Measurements from ENCODE around the gene OTOF. TPM values are rescaled to one million over a fixed set of nuclear protein-coding genes. Genes with fewer than 3 reads are reported as not detected.

Gene OTOF
- total RNA-seq, 8 experiments from 2014 or later, result 0.05 to 0.61 (median 0.31) TPM; not detected in 1

- in situ Hi-C loops (cut with MboI; ENCODE audit: low pct_unique_long_range_greater_than_20kb in 2 of 9, low sequenced_read_pairs in 9 of 9, unreplicated experiment in 9 of 9), result loop anchor here in 1 of 9 experiments (25.0 kb wide), 1 partner anchor 221 kb away; the partner anchor contains the start of genes HADHA and HADHB
- 76 to 91% (median 84%) methylated on average over 3 to 7 of the region's 19 CpGs; no CpG with 5 or more reads in 7 of the 10 experiments for WGBS, 10 experiments
- ATAC-seq (replicated peaks in 6 of 8), result peak in 1 of 8 experiments; percentile 4
- Histone ChIP-seq H3K27ac (peak overlapping the region in 1 of 2 donors; percentile 12), H3K4me3 (no peak overlapping the region), H3K4me1 (replicated peaks in 1 of 2) (peaks cover 15 to 18% of the 10 kb centered on the region in 2 donors)
Measured at GRCh38 chr2:26457695-26458364, 20.1 kb downstream of the OTOF start.

GRCh38 chr2:26457251-26457666 is 20.7 kb downstream of the OTOF start:
- H3K4me1 ChIP-seq (replicated peaks in 1 of 2), result peaks cover 10 to 18% of the 10 kb centered on the region in 2 donors
- in situ Hi-C loops (cut with MboI; ENCODE audit: low pct_unique_long_range_greater_than_20kb in 2 of 9, low sequenced_read_pairs in 9 of 9, unreplicated experiment in 9 of 9), result loop anchor here in 1 of 9 experiments (25.0 kb wide), 1 partner anchor 220 kb away; the partner anchor contains the start of genes HADHA and HADHB
- H3K4me3 ChIP-seq, result no peak overlapping the region
- H3K27ac ChIP-seq, result peak overlapping the region in 1 of 2 donors; percentile 12
- peak in 7 of 8 experiments; percentile 23 to 84 (median 75) for ATAC-seq (replicated peaks in 6 of 8)
- 47 to 60% (median 60%) methylated on average over 1 to 3 of the region's 11 CpGs; no CpG with 5 or more reads in 7 of the 10 experiments for WGBS, 10 experiments

GRCh38 chr2:26456440-26457250 is 21.3 kb downstream of the OTOF start:
- Histone ChIP-seq H3K4me1 (replicated peaks in 1 of 2) (peaks cover 7 to 14% of the 10 kb centered on the region in 2 donors), H3K4me3 (no peak overlapping the region), H3K27ac (peak overlapping the region in 1 of 2 donors; percentile 12)
- ATAC-seq (replicated peaks in 6 of 8), result peak in 5 of 8 experiments; percentile 5 to 73 (median 55)
- WGBS, 10 experiments, result 57 to 93% (median 80%) methylated on average over 1 to 6 of the region's 10 CpGs; no CpG with 5 or more reads in 5 of the 10 experiments
- in situ Hi-C loops (cut with MboI; ENCODE audit: low pct_unique_long_range_greater_than_20kb in 2 of 9, low sequenced_read_pairs in 9 of 9, unreplicated experiment in 9 of 9), result loop anchor here in 1 of 9 experiments (25.0 kb wide), 1 partner anchor 219 kb away; the partner anchor contains the start of genes HADHA and HADHB

GRCh38 chr2:26455670-26456439 is 22.1 kb downstream of the OTOF start:
- no peak overlapping the region for H3K27ac ChIP-seq
- no peak for ATAC-seq (replicated peaks in 6 of 8)
- no peak overlapping the region for H3K4me3 ChIP-seq
- 20 to 85% (median 80%) methylated on average over 1 to 10 of the region's 18 CpGs; no CpG with 5 or more reads in 3 of the 10 experiments for WGBS, 10 experiments
- H3K4me1 ChIP-seq (replicated peaks in 1 of 2), result peaks cover 7 to 14% of the 10 kb centered on the region in 2 donors
- in situ Hi-C loops (cut with MboI; ENCODE audit: low pct_unique_long_range_greater_than_20kb in 2 of 9, low sequenced_read_pairs in 9 of 9, unreplicated experiment in 9 of 9), result loop anchor here in 1 of 9 experiments (25.0 kb wide), 1 partner anchor 219 kb away; the partner anchor contains the start of genes HADHA and HADHB

GRCh38 chr2:26455037-26455669 is 22.8 kb downstream of the OTOF start:
- Histone ChIP-seq H3K27ac (no peak overlapping the region), H3K4me1 (replicated peaks in 1 of 2) (peaks cover 7 to 14% of the 10 kb centered on the region in 2 donors), H3K4me3 (no peak overlapping the region)
- no peak for ATAC-seq (replicated peaks in 6 of 8)
- in situ Hi-C loops (cut with MboI; ENCODE audit: low pct_unique_long_range_greater_than_20kb in 2 of 9, low sequenced_read_pairs in 9 of 9, unreplicated experiment in 9 of 9), result loop anchor here in 1 of 9 experiments (25.0 kb wide), 1 partner anchor 218 kb away; the partner anchor contains the start of genes HADHA and HADHB
- 0 to 100% (median 60%) methylated on average over 1 to 3 of the region's 11 CpGs; no CpG with 5 or more reads in 5 of the 10 experiments for WGBS, 10 experiments

GRCh38 chr2:26454561-26455001 is 23.3 kb downstream of the OTOF start:
- no peak overlapping the region for H3K27ac ChIP-seq
- H3K4me3 ChIP-seq, result no peak overlapping the region
- H3K4me1 ChIP-seq (replicated peaks in 1 of 2), result peaks cover 7 to 14% of the 10 kb centered on the region in 2 donors
- no peak for ATAC-seq (replicated peaks in 6 of 8)
- WGBS, 10 experiments, result 40 to 100% (median 73%) methylated on average over 1 to 4 of the region's 10 CpGs; no CpG with 5 or more reads in 7 of the 10 experiments
- in situ Hi-C loops (cut with MboI; ENCODE audit: low pct_unique_long_range_greater_than_20kb in 2 of 9, low sequenced_read_pairs in 9 of 9, unreplicated experiment in 9 of 9), result loop anchor here in 1 of 9 experiments (25.0 kb wide), 1 partner anchor 217 kb away; the partner anchor contains the start of genes HADHA and HADHB

GRCh38 chr2:26453421-26454329 is 24.2 kb downstream of the OTOF start:
- ATAC-seq (replicated peaks in 6 of 8), result no peak
- 0 to 100% (median 70%) methylated on average over 1 to 10 of the region's 11 CpGs; no CpG with 5 or more reads in 2 of the 10 experiments for WGBS, 10 experiments
- in situ Hi-C loops (cut with MboI; ENCODE audit: low pct_unique_long_range_greater_than_20kb in 2 of 9, low sequenced_read_pairs in 9 of 9, unreplicated experiment in 9 of 9), result loop anchor here in 1 of 9 experiments (25.0 kb wide), 1 partner anchor 216 kb away; the partner anchor contains the start of genes HADHA and HADHB
- Histone ChIP-seq H3K27ac (no peak overlapping the region), H3K4me3 (no peak overlapping the region), H3K4me1 (replicated peaks in 1 of 2) (peaks cover 7 to 14% of the 10 kb centered on the region in 2 donors)

GRCh38 chr2:26451700-26452099 is 26.2 kb downstream of the OTOF start:
- ATAC-seq (replicated peaks in 6 of 8), result no peak
- WGBS, 10 experiments, result 91 to 100% (median 100%) methylated on average over 1 of the region's 1 CpG; no CpG with 5 or more reads in 1 of the 10 experiments
- in situ Hi-C loops (cut with MboI; ENCODE audit: low pct_unique_long_range_greater_than_20kb in 2 of 9, low sequenced_read_pairs in 9 of 9, unreplicated experiment in 9 of 9), result loop anchor here in 1 of 9 experiments (25.0 kb wide), 1 partner anchor 214 kb away; the partner anchor contains the start of genes HADHA and HADHB
- Histone ChIP-seq H3K27ac (no peak overlapping the region), H3K4me1 (replicated peaks in 1 of 2) (peaks cover 0 to 3% of the 10 kb centered on the region in 2 donors), H3K4me3 (no peak overlapping the region)

- in situ Hi-C loops (cut with MboI; ENCODE audit: low pct_unique_long_range_greater_than_20kb in 2 of 9, low sequenced_read_pairs in 9 of 9, unreplicated experiment in 9 of 9), result loop anchor here in 1 of 9 experiments (25.0 kb wide), 1 partner anchor 213 kb away; the partner anchor contains the start of genes HADHA and HADHB
- H3K4me1 ChIP-seq (replicated peaks in 1 of 2), result no peaks in the 10 kb centered on the region
- ATAC-seq (replicated peaks in 6 of 8), result no peak
- no peak overlapping the region for H3K4me3 ChIP-seq
- no peak overlapping the region for H3K27ac ChIP-seq
- 0 to 100% (median 80%) methylated on average over 1 to 10 of the region's 13 CpGs; no CpG with 5 or more reads in 1 of the 10 experiments for WGBS, 10 experiments
Measured at GRCh38 chr2:26450031-26450635, 27.8 kb downstream of the OTOF start.

GRCh38 chr2:26449278-26450030 is 28.5 kb downstream of the OTOF start:
- in situ Hi-C loops (cut with MboI; ENCODE audit: low pct_unique_long_range_greater_than_20kb in 2 of 9, low sequenced_read_pairs in 9 of 9, unreplicated experiment in 9 of 9), result loop anchor here in 1 of 9 experiments (25.0 kb wide), 1 partner anchor 212 kb away; the partner anchor contains the start of genes HADHA and HADHB
- ATAC-seq (replicated peaks in 6 of 8), result no peak
- no peak overlapping the region for H3K4me3 ChIP-seq
- H3K27ac ChIP-seq, result no peak overlapping the region
- 75 to 90% (median 80%) methylated on average over 1 to 2 of the region's 10 CpGs; no CpG with 5 or more reads in 7 of the 10 experiments for WGBS, 10 experiments
- no peaks in the 10 kb centered on the region for H3K4me1 ChIP-seq (replicated peaks in 1 of 2)
